ENCODE results near the gene REEP6. TPM values are rescaled to one million over a fixed set of nuclear protein-coding genes. Genes with fewer than 3 reads are reported as not detected.
"Not testable (repeated sequence)": the region's sequence is repeated elsewhere in the genome, so short reads cannot be mapped to it uniquely, and the experiment has no call there.

The REEP6 gene
- total and polyA plus RNA-seq, 2 of the 4 experiments (the other 2 are of a cell fraction), result 1.3 to 2.2 TPM

GRCh38 chr19:1477056-1477455 lies 13.9 kb upstream of the REEP6 start:
- H3K9me3 ChIP-seq (ENCODE audit: control insufficient read depth, insufficient read depth, low read length); in situ Hi-C loops (cut with MboI; ENCODE audit: low sequenced_read_pairs); H2BK120ac ChIP-seq (ENCODE audit: low read depth, low read length); H4K91ac ChIP-seq (ENCODE audit: insufficient read depth, low read depth, low read length); H3K9me1 ChIP-seq (ENCODE audit: insufficient read depth, low read length); DNase-seq; H3K4me2 ChIP-seq (ENCODE audit: low read depth, low read length); H3K9ac ChIP-seq (ENCODE audit: low read depth, low read length); dilution Hi-C loops (cut with HindIII; ENCODE audit: low sequenced_read_pairs, unreplicated experiment); H2BK15ac ChIP-seq (ENCODE audit: low read depth, low read length); BruUV-seq (replicated peaks); POLR2A ChIA-PET (ENCODE audit: unreplicated experiment); H4K8ac ChIP-seq (ENCODE audit: low read depth in 2 of 2, low read length in 2 of 2); H2AFZ ChIP-seq (replicated peaks; ENCODE audit: low read length, poor library complexity); H3K36me3 ChIP-seq (ENCODE audit: control insufficient read depth, insufficient read depth, low read length); H2BK5ac ChIP-seq (ENCODE audit: low read depth, low read length, poor library complexity, severe bottlenecking); H3K14ac ChIP-seq (replicated peaks; ENCODE audit: low read depth, low read length); H2AK9ac ChIP-seq (replicated peaks; ENCODE audit: low read depth, low read length, poor library complexity); H3K18ac ChIP-seq (ENCODE audit: low read depth, low read length); H2AK5ac ChIP-seq (ENCODE audit: low read depth, low read length); H3K4me3 ChIP-seq (ENCODE audit: insufficient read depth, low read depth, low read length); intact Hi-C loops (cut with micrococcal nuclease); H2BK20ac ChIP-seq (ENCODE audit: low read depth, low read length); H3K4ac ChIP-seq (ENCODE audit: low read depth, low read length); H3K27ac ChIP-seq (ENCODE audit: insufficient read depth, low read length); H3K4me1 ChIP-seq (ENCODE audit: control insufficient read depth, insufficient read depth, low read length); H3K56ac ChIP-seq (ENCODE audit: extremely low read depth, insufficient read depth, low read length); H3K27me3 ChIP-seq (ENCODE audit: control insufficient read depth, insufficient read depth, low read length); H3K23ac ChIP-seq (ENCODE audit: low read depth, low read length); ATAC-seq (ENCODE audit: low read depth); H4K5ac ChIP-seq (ENCODE audit: low read depth, low read length): not testable (repeated sequence)
- 92% methylated on average over 2 of the region's 9 CpGs; no CpG with 5 or more reads in 1 of the 2 experiments for WGBS, 2 experiments (ENCODE audit: extremely low coverage in 2 of 2, insufficient read length in 1 of 2)
- Histone ChIP-seq H4K20me1 (ENCODE audit: insufficient read depth, low read length) (peaks cover 45% of the 10 kb centered on the region), H3K79me1 (ENCODE audit: low read depth in 1 of 2, low read length in 2 of 2) (peaks cover 10 to 48% of the 10 kb centered on the region in 2 experiments)
- CTCF ChIA-PET, result interaction anchor here (0.5 kb wide), 1 partner anchor 11 kb away, joined by 3 read pairs; no protein-coding TSS in a partner anchor
